NCI-H2227 treated with DMSO at 0.1 percent for 48 hours (cell line): ENCODE results near the gene OPN1SW.
A peak's percentile ranks its signal among the peaks of the same experiment; 100 is the strongest.

Source experiments
- DNase-seq: peaks from one replicate; lab custom pipeline; 2025; lab: John Stamatoyannopoulos, UW

Gene OPN1SW

GRCh38 chr7:128793181-128793547 is 17.6 kb upstream of the OPN1SW start:
- DNase-seq: no peak

DNA sequence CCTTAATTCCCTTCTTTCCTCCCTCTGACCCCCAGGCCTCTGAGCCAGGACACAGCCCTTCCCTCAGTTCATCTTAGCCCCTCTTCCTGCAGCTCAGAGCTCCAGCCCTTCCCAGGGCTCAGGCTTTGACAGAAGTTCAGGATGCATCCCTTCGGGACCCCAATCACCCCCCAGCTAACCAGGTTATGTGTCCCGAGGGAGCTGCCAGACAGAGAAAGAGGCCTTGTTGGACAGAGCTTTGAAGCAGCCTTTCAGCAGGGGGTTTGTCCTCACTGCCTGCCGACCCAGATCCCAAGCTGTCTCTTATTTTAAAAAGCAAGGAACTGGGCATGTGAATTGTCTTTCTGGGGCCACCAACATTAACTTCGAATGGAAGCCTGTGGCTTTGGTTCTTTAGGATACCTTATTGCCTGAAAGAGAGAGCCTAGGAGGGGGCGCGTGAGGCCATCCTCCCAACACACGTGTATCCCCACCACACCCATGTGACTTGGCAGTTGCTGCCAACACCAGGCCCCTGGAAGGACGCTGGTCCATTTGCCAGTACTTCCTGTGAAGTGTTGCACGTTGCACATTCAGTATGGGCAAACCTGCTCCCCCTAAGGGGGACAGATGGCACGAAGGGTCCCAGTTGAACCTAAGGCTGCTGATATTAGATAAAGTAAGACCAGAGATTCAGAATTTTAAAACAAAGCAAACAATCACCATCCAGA is 17.0 kb upstream of the OPN1SW start:
- DNase-seq: no peak

GRCh38 chr7:128791972-128792327 is 16.4 kb upstream of the OPN1SW start:
- DNase-seq: no peak

DNA sequence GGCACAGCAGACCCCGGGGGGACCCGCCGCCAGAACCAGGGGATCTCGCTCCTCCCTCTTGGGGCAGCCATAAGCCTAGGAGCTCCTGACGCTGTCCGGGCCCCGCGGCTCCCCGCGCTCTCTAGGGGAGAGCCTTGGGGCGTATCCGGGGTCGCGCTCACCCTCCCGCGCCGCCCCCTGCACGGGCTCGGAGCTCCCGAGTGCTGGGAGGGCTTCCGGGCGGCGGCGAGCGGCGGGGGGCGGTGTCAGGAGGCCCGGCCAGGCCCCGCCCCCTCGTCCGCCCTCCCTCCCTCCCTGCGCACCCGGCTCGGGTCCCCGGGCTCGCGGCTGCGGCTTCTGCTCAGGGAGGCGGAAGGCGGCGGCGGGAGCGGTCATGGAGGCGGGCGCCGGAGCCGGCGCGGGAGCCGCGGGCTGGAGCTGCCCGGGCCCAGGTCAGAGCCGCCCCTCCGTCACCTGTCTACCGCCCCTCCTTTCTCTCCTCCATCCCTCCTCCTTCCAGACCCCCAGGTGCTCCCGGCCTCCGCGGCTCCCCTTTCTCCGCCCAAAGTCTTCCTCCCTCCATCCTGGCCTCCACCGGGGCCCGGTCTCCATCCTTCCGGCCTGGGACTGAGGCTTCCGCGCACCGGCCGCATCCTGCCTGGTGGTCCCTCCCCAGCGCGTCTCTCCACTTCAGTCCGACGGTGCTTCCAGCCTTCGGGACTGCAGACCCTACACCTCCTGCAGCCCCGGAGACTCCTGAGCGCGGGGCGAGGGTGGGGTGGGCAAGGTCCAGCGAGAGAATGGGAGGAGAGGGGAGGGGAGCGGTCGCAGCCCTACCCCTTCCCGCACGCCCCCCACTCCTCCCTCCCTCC is 15.8 kb upstream of the OPN1SW start, which contains the start of gene CCDC136:
CCDC136 (plus strand) TSS at position 848 of the 851 bp plus-strand sequence. CDS start 444 bp downstream, outside the sequence.
- peak; percentile 21 for DNase-seq

DNA sequence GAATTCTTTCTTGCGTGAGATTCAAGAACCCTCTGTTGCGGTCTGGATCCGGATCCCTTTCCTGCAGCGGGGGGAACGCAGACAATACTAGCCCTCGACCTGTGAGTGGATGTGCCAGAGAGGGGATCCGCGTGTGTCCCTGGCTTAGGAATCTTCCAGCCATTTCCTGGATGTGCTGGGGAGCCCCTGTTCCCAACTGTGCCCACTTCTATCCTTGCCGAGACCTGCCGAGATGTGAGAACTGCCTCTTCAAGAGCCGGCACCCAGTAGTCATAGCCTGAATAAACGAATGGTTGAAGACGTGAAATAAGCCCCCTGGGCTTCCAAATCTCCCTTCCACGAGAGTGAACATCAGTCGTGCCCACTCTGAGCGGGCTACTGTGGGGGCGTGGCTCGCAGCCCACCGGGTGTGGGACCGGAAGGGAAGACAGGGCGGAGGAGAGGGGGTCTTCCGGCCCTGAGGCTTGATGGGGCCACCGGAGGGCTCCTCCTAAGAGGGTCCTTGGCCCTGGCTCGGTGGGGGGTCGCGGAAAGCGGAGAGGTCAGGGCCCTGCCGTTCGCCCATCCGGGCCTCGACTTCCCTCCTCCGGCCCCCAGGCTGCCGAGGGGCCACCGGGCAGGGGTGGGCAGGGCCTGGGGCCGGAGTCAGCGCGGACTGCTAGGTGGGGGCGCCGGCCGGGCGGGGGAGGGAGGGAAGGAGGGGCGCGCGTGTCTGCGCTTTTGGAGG is 14.9 kb upstream of the OPN1SW start:
- no peak for DNase-seq

DNA sequence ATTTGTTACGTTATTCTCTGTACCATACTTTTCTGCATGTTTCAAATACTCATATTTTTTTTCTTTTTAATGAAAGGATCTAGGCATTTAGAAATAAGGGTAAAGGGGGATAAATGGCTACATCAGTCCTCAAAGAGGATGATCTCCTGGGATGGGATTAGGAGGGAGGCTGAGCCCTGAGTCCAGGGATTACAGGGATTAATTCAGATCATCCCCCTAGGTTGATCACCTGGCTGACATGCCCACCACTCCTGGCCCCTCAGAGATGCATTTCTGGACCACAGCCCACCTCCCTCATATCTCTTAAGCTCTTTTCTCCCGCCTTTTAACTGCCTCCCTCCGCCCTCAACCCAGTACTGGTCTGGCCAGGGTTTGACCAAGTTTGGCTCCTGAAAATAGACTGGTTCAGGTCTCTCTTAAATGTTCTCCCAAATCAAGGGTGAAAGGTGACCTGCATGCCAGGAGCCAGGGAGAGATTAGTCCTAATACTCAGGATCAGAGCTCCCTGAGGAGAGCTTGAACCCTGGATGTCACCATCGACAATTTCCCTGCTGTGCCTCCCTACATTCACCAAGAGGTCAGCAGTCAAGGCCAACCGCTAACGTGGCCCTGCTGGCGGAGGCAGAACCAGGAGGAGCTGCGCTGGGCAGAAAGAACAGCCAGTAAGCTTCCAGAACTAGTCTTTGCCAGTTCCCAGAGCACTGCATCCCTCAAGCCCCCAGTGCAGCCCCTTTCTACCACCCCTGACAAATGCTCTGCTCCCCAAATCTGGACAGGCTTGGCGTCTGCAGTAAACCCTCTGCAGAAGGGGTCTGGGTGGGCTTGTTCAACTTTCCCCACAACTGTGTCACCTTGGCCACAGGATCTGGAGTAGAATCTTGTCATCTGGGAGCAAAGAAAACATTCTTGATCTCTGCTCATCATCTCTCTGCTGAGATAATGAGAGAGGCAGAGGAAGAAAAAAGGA is 13.1 kb upstream of the OPN1SW start:
- no peak for DNase-seq

DNA sequence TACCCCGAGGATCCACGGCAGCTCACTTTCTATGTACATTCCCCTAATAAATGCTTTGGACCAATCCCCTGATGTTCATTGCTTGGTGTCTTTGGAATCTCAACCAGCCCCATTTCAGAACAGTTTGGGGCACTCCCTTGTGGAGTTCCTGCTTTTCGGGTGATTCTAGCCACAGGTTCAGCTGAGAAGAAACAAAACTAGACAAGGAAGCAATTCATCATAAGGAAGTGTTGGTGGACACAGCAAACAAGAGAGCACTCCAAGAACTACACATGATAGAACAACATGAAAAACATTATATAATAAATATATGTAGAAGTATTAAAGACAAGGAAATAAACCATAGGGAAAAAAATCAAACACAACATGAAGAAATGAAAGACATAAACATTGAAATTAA is 10.1 kb upstream of the OPN1SW start:
- no peak for DNase-seq

- DNase-seq: no peak
Measured at GRCh38 chr7:128783143-128783861, 7.7 kb upstream of the OPN1SW start.

- no peak for DNase-seq
Measured at GRCh38 chr7:128781851-128782250, 6.3 kb upstream of the OPN1SW start.

- no peak for DNase-seq
Measured at GRCh38 chr7:128781126-128781525, 5.5 kb upstream of the OPN1SW start.

DNA sequence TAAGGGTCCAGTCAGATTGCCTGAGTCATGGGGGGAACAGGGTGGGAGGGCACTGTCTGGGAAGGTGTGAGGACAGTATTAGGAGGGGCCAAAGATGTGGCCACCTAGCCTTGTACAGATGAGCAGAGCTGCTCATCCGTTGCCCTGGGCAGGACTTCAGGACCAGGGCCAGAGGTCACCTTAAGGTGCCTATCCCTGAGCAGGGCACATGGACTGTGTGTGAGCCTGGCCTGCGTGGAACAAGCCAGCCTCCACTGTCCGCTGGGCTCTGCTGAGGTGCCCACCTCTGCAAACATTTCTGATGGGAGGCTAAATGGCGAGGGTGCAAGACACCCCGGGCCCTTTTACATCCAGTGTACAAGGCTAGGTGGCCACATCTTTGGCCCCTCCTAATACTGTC is 3.4 kb upstream of the OPN1SW start:
- no peak for DNase-seq

DNA sequence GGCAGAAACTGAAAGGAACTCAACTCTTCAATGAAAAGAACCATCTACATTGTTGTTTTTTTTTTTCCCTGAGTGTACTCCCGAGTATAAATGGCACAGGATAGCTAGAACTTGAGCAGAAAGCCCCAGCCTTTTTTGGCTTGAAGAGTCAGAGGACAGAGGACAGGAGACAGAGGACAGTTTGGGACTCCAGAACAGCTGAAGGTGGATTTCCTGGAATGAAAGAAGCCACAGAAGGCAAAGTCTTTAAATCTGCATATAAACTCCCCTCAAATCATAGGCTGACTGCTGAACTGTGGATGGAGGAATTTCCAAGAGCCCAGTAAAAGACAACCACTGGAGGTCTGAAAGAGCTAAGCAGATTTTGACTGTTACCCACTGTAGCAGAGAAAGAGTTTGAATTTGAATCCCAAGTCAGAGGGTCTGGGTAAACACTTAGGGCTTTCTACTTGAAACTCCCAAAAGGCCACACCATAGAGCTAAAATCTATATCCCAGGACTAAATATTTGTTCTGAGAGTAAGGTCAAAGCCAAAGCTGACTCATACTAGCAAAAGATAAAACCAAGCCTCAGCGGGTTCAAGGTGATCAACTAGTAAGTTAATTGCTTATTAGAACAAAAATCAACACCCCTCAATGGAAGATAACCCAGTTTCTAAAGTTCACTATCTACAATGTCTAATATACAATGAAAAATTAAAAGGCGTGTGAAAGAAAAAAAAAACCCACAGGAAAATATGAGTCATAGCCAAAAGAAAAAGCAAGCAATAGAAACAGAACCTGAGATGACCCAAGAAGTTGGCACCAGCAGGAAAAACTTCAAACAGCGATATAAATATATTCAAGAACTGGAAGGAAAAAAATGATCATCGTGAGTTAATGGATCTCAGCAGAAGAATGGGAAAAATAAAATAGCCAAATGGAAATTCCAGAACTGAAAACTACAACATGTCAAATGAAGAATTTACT is 1.8 kb upstream of the OPN1SW start:
- no peak for DNase-seq

- DNase-seq: no peak
Measured at GRCh38 chr7:128774921-128775320, 673 bp downstream of the OPN1SW start.

GRCh38 chr7:128774029-128774689 is 1.4 kb downstream of the OPN1SW start:
- no peak for DNase-seq

DNA sequence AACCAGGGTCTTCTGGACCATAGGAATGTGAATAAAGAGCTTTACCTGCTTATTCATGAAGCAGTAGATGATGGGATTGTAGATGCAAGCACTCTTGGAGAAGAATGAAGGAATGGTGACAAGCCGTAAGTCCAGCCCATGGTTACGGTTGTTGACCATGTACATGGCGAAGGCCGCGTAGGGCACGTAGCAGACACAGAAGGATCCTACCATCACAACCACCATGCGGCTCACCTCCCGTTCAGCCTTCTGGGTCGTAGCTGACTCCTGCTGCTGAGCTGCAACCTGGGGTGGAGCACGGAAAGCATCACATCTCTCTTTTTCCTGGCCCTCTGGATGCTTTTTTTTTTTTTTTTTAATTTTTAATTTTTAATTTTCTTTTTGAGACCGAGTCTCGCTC is 2.0 kb downstream of the OPN1SW start:
- no peak for DNase-seq

DNA sequence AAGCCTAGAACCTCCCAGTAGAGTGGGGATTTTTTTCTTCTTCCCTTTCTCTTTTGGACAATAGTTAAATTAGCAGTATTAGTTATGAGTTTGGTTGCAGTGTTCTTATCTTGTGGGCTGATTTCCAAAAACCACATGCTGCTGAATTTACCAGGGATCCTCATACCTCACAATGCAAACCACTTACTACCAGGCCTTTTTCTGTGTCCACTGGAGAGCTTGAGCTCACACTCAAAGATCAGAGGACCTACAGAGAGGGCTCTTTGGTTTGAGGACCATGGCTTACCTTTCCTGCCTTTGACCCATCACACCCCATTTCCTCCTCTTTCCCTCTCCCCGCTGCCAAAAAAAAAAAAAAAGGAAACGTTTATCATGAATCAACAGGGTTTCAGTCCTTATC is 5.4 kb downstream of the OPN1SW start:
- no peak for DNase-seq

DNA sequence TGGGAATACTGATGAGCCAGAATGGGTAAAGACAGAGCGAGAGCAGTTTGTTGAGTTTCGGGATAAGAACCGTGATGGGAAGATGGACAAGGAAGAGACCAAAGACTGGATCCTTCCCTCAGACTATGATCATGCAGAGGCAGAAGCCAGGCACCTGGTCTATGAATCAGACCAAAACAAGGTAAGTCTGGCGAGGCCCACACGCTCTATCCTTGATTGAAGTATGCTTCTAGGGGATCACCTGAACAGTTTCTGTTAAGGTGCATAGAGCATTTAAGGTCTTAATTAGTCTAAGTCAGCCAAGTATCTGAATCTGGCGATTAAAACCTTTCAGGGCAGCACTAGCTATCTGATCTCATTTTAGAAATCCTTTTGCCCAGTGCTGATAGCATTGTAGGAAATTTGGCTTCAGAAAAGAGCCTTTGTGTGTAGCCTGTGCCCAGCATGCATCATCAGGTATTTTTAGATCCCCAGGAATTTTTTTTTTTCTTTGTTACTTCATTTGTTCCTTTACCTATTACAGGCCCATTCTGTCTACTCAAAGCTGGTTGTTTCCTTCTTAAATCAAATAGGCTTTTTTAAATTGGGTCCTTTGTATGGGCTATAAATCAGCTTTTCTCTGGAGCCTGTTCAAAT is 8.0 kb downstream of the OPN1SW start:
- no peak for DNase-seq

GRCh38 chr7:128763541-128763940 is 12.1 kb downstream of the OPN1SW start:
- DNase-seq: no peak

GRCh38 chr7:128759242-128759641 is 16.4 kb downstream of the OPN1SW start:
- DNase-seq: no peak
